B cell (primary cell): ENCODE data around the gene COG5. TPM values are rescaled to one million over a fixed set of nuclear protein-coding genes. Genes with fewer than 3 reads are reported as not detected.

ENCODE experiments used
- ATAC-seq: fragments of 200-7000 bp; cut with Tn5 transposase; one replicate; pipeline ENCODE4 v1.10.0; 2021; ENCODE audit warnings: low read depth, mild to moderate bottlenecking, moderate number of reproducible peaks, moderate library complexity
- CTCF ChIA-PET: fragments of 350-600 bp; sonication (Branson Sonifier 250); formaldehyde crosslinking; loops from one replicate; lab custom pipeline; 2021; ENCODE audit warnings: antibody characterized with exemption, inconsistent platforms; lab: Charles Lee
- POLR2A ChIA-PET: fragments of 350-600 bp; sonication (Branson Sonifier 250); formaldehyde crosslinking; loops from one replicate; lab custom pipeline; 2021; ENCODE audit warnings: antibody characterized with exemption; lab: Charles Lee
- DNase-seq: peaks from one replicate; pipeline ENCODE4 v3.0.0; 2013
- H2AFZ ChIP-seq: 2 replicates; pipeline ENCODE4 v1.6.1; 2012; ENCODE audit warnings: mild to moderate bottlenecking, low read depth, low read length; ENCODE audit not compliant: insufficient read depth, poor library complexity, severe bottlenecking
- H3K27ac ChIP-seq, 2 donors: 1 replicate in 1 of 2; 2 replicates in 1 of 2; pipeline ENCODE4 v1.5.1; 2012 to 2013; ENCODE audit warnings: low read length in 2 of 2, mild to moderate bottlenecking in 2 of 2, moderate library complexity in 1 of 2
- H3K27me3 ChIP-seq, 4 experiments: fragments of 200-600 bp in 1 of 4; sonication (generic) in 1 of 4; replicated peaks in 1 of 4; 1 replicate in 2 of 4; 2 replicates in 2 of 4; pipeline versions ENCODE4 v1.6.1 to v1.7.0; 2013 to 2016; ENCODE audit warnings: low read length in 3 of 4, mild to moderate bottlenecking in 2 of 4, mixed read lengths in 1 of 4, moderate library complexity in 1 of 4; ENCODE audit not compliant: insufficient read depth in 4 of 4, control insufficient read depth in 3 of 4; ENCODE audit errors: control extremely low read depth in 1 of 4
- H3K36me3 ChIP-seq, 2 experiments: replicated peaks in 1 of 2; 1 replicate in 1 of 2; 2 replicates in 1 of 2; pipeline versions ENCODE4 v1.6.1 to v1.7.1; 2013; ENCODE audit warnings: low read length in 1 of 2; ENCODE audit not compliant: insufficient read depth in 2 of 2, control insufficient read depth in 1 of 2; ENCODE audit errors: control extremely low read depth in 1 of 2, extremely low read depth in 1 of 2
- H3K4me1 ChIP-seq, 2 donors: fragments of 200-600 bp in 1 of 2; sonication (generic) in 1 of 2; 1 replicate in 1 of 2; 2 replicates in 1 of 2; pipeline versions ENCODE4 v1.5.1 to v1.6.1; 2013 to 2017; ENCODE audit warnings: low read length in 2 of 2; ENCODE audit not compliant: control insufficient read depth in 2 of 2, insufficient read depth in 2 of 2
- H3K4me2 ChIP-seq: replicated peaks from 2 replicates; pipeline ENCODE3; 2012; ENCODE audit warnings: mild to moderate bottlenecking, low read depth, low read length; ENCODE audit not compliant: poor library complexity, severe bottlenecking
- H3K4me3 ChIP-seq, 5 experiments: fragments of 200-600 bp in 1 of 5; sonication (generic) in 1 of 5; 1 replicate in 3 of 5; 2 replicates in 2 of 5; pipeline versions ENCODE4 v1.5.1 to v1.7.0; 2011 to 2016; ENCODE audit warnings: low read length in 4 of 5, mild to moderate bottlenecking in 4 of 5, low read depth in 2 of 5, control low read depth in 1 of 5, moderate library complexity in 1 of 5; ENCODE audit not compliant: insufficient read depth in 1 of 5; ENCODE audit errors: control extremely low read depth in 1 of 5, extremely low read depth in 1 of 5
- H3K79me2 ChIP-seq: fragments of 200-600 bp; sonication (generic); one replicate; pipeline ENCODE4 v1.6.0; 2016; ENCODE audit warnings: low read length; ENCODE audit not compliant: control insufficient read depth, insufficient read depth
- H3K9ac ChIP-seq: fragments of 200-600 bp; sonication (generic); 2 replicates; pipeline ENCODE4 v1.6.1; 2017; ENCODE audit warnings: mild to moderate bottlenecking, low read length, moderate library complexity
- H3K9me3 ChIP-seq, 3 donors: one replicate each; pipeline versions ENCODE4 v1.6.1 to v1.7.1; 2013; ENCODE audit warnings: low read length in 2 of 3; ENCODE audit not compliant: control insufficient read depth in 2 of 3, insufficient read depth in 1 of 3; ENCODE audit errors: control extremely low read depth in 1 of 3
- H4K20me1 ChIP-seq: 2 replicates; pipeline ENCODE4 v1.6.0; 2012; ENCODE audit warnings: mild to moderate bottlenecking, low read length; ENCODE audit not compliant: insufficient read depth, control insufficient read depth, poor library complexity, severe bottlenecking
- H3K27ac Mint-ChIP-seq: one replicate; pipeline ENCODE4 v1.8.0; 2021; ENCODE audit warnings: mixed read lengths
- H3K27me3 Mint-ChIP-seq: one replicate; pipeline ENCODE4 v1.8.0; 2021; ENCODE audit warnings: mixed read lengths
- H3K4me1 Mint-ChIP-seq: one replicate; pipeline ENCODE4 v1.8.0; 2021; ENCODE audit warnings: mixed read lengths
- H3K4me3 Mint-ChIP-seq: one replicate; pipeline ENCODE4 v1.8.0; 2021; ENCODE audit warnings: mixed read lengths
- H3K9me3 Mint-ChIP-seq: one replicate; pipeline ENCODE4 v1.8.0; 2022; ENCODE audit warnings: mixed read lengths; ENCODE audit not compliant: insufficient read depth
- CTCF ChIP-seq: fragments of 200-600 bp; IDR thresholded peaks from one replicate; pipeline ENCODE4 v1.8.0; 2022; ENCODE audit warnings: antibody characterized with exemption, mild to moderate bottlenecking
- EZH2 ChIP-seq: IDR thresholded peaks from 2 replicates; pipeline ENCODE4 v1.6.1; 2012; ENCODE audit warnings: borderline replicate concordance, low read depth, mild to moderate bottlenecking, moderate library complexity, low read length; ENCODE audit not compliant: insufficient read depth, poor library complexity, severe bottlenecking
- WGBS: methylation state at CpG from one replicate; pipeline ENCODE4 v1.1.5; 2013; ENCODE audit warnings: missing lambda C conversion rate; ENCODE audit not compliant: insufficient coverage; 5-methylcytosine and 5-hydroxymethylcytosine counted together
- intact Hi-C: fragments of 100-400 bp; cut with micrococcal nuclease; formaldehyde crosslinking; loops from one replicate; pipeline ENCODE4 v1.10.0; 2022
- polyA plus RNA-seq: library from polyadenylated mRNA; depleted of rRNA; stranded (reverse); fragments of >200 nt; gene quantifications from 2 replicates; pipeline ENCODE4 v1.2.3, GENCODE V29; 2012
- total RNA-seq, 2 donors: library from RNA; stranded (reverse); fragments of 120-200 nt in 1 of 2; gene quantifications; 1 replicate in 1 of 2; 2 replicates in 1 of 2; pipeline versions ENCODE4 v1.2.3 to v1.2.4, GENCODE V29; 2013 to 2022

COG5 gene
- total and polyA plus RNA-seq, 2 donors (not counting 1 experiment from before 2014, with no cell fraction given): 7.0 to 73.0 TPM

GRCh38 chr7:107276220-107276827 lies 287.4 kb downstream of the COG5 start:
- WGBS: 100% methylated on average over 2 of the region's 4 CpGs
- Mint-ChIP-seq H3K9me3 (no peaks in the 10 kb centered on the region), H3K4me1 (no peaks in the 10 kb centered on the region), H3K27me3 (no peaks in the 10 kb centered on the region), H3K27ac (no peak overlapping the region), H3K4me3 (no peak overlapping the region)
- POLR2A ChIA-PET: no interaction called here
- Histone ChIP-seq H3K79me2 (no peaks in the 10 kb centered on the region), H3K4me3 (no peak overlapping the region), H3K27ac (no peak overlapping the region), H3K27me3 (no peaks in the 10 kb centered on the region), H3K4me2 (no peak overlapping the region), H2AFZ (no peak overlapping the region), H3K9me3 (no peaks in the 10 kb centered on the region), H3K9ac (no peak overlapping the region), H3K36me3 (peaks cover 0 to 2% of the 10 kb centered on the region in 2 experiments), H3K4me1 (no peaks in the 10 kb centered on the region), H4K20me1 (no peaks in the 10 kb centered on the region)
- TF ChIP-seq EZH2 (no peak), CTCF (no peak)
- intact Hi-C loops: no loop called here
- CTCF ChIA-PET: interaction anchor here (1.2 kb wide), 1 partner anchor 23 kb away, joined by 3 read pairs; no protein-coding TSS in a partner anchor
- DNase-seq (no peak), ATAC-seq (no peak)

GRCh38 chr7:107274506-107274905 lies 289.2 kb downstream of the COG5 start:
- Histone ChIP-seq H3K9ac (no peak overlapping the region), H3K4me3 (no peak overlapping the region), H4K20me1 (no peaks in the 10 kb centered on the region), H3K79me2 (no peaks in the 10 kb centered on the region), H3K27ac (no peak overlapping the region), H3K4me1 (no peaks in the 10 kb centered on the region), H3K36me3 (peaks cover 0 to 2% of the 10 kb centered on the region in 2 experiments), H3K4me2 (no peak overlapping the region), H3K9me3 (no peaks in the 10 kb centered on the region), H3K27me3 (no peaks in the 10 kb centered on the region), H2AFZ (no peak overlapping the region)
- ChIA-PET POLR2A (interaction anchor here (0.6 kb wide), 1 partner anchor 45 kb away, joined by 4 read pairs; no protein-coding TSS in a partner anchor), CTCF (interaction anchor here (0.7 kb wide), 1 partner anchor 15 kb away, joined by 5 read pairs; no protein-coding TSS in a partner anchor)
- Mint-ChIP-seq H3K27me3 (no peaks in the 10 kb centered on the region), H3K4me3 (no peak overlapping the region), H3K4me1 (no peaks in the 10 kb centered on the region), H3K27ac (no peak overlapping the region), H3K9me3 (no peaks in the 10 kb centered on the region)
- 100% methylated on average over 5 of the region's 5 CpGs for WGBS
- DNase-seq (no peak), ATAC-seq (no peak)
- intact Hi-C loops: no loop called here
- TF ChIP-seq EZH2 (no peak), CTCF (no peak)
